Prostate gland (tissue), 2 donors: ENCODE data around the gene ZNF292. TPM values are rescaled to one million over a fixed set of nuclear protein-coding genes. Genes with fewer than 3 reads are reported as not detected.

ENCODE experiments used
- DNase-seq: peaks from one replicate; pipeline ENCODE4 v3.0.0-alpha.2; 2019; ENCODE audit warnings: low spot score
- H3K27ac ChIP-seq, 2 donors: fragments of 200-600 bp; sonication (generic); 2 replicates each; pipeline ENCODE4 v1.5.1; 2017 to 2019
- H3K27me3 ChIP-seq: fragments of 200-600 bp; sonication (generic); replicated peaks from 2 replicates; pipeline ENCODE4 v1.5.1; 2019; ENCODE audit not compliant: insufficient read depth
- H3K36me3 ChIP-seq, 2 donors: fragments of 200-600 bp; sonication (generic); 1 replicate in 1 of 2; 2 replicates in 1 of 2; pipeline versions ENCODE4 v1.5.1 to v1.8.1; 2017 to 2019
- H3K4me1 ChIP-seq: fragments of 200-600 bp; sonication (generic); replicated peaks from 2 replicates; pipeline ENCODE4 v1.5.1; 2019
- H3K4me3 ChIP-seq, 2 donors: fragments of 200-600 bp; sonication (generic); 2 replicates each; pipeline ENCODE4 v1.5.1; 2017 to 2019
- H3K9me3 ChIP-seq: fragments of 200-600 bp; sonication (generic); 2 replicates; pipeline ENCODE4 v1.5.1; 2017
- POLR2A ChIP-seq: fragments of 450-650 bp; IDR thresholded peaks from one replicate; pipeline ENCODE4 v1.6.1; 2016; ENCODE audit warnings: antibody characterized with exemption, mild to moderate bottlenecking
- POLR2AphosphoS5 ChIP-seq: sonication (generic); formaldehyde crosslinking; IDR thresholded peaks from one replicate; pipeline ENCODE4 v1.6.1; 2017; ENCODE audit warnings: antibody characterized with exemption
- WGBS: methylation state at CpG from one replicate; pipeline ENCODE4 v1.1.5; 2018; 5-methylcytosine and 5-hydroxymethylcytosine counted together
- intact Hi-C: fragments of 100-400 bp; cut with DNase I; formaldehyde crosslinking; loops from one replicate; pipeline ENCODE4 v1.14.2; 2022
- total RNA-seq, 2 donors: library from RNA; depleted of rRNA; stranded (reverse); fragments of >200 nt; gene quantifications; one replicate each; pipeline ENCODE4 v1.1.0, GENCODE V29; 2016
- TF ChIP-seq, protein P1 (sequence below), 4 experiments: fragments of 200-600 bp in 2 of 4; fragments of 450-650 bp in 2 of 4; sonication (generic) in 2 of 4; IDR thresholded peaks; 1 replicate in 3 of 4; 2 replicates in 1 of 4; pipeline ENCODE4 v1.5.1; 2016 to 2019; ENCODE audit warnings: antibody characterized with exemption in 4 of 4, mild to moderate bottlenecking in 2 of 4, moderate library complexity in 2 of 4

Gene ZNF292
- total RNA-seq, 2 donors from 2014 or later: 28.0 to 49.0 TPM

DNA sequence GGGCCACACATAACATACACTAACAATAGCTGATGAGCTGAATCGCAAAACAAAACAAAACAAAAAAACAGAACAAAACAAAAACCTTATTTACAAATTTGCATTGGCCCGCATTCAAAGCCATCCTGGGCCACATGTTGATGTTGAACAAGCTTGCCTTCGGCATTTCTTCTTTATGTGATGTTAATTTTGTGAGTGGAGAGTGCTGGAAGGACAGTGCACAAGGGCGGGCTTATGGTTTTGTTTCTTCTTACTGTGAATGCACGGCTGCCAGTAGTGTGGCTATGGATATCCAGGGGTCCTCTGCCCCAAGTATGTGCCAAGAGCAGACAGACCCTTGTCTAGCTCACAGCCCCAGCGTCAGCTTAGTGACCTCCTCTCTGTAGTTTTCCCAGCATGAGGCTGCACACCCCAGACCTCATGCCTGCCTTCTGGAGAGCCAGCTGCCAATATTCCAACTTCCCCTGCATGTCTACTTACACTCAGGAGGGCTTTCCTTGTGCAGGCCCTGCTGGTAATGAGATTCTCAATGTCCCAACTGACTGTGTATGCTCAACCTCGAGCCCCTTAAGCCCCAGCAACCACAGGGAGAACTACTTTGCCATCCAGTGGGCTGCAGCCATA, 24.9 kb downstream of the ZNF292 start:
- Histone ChIP-seq H3K4me3 (no peak overlapping the region), H3K9me3 (no peaks in the 10 kb centered on the region), H3K36me3 (no peaks in the 10 kb centered on the region), H3K27ac (no peak overlapping the region), H3K27me3 (no peaks in the 10 kb centered on the region), H3K4me1 (no peaks in the 10 kb centered on the region)
- WGBS: 85% methylated on average over 7 of the region's 7 CpGs
- intact Hi-C loops: no loop called here
- TF ChIP-seq POLR2AphosphoS5 (no peak), POLR2A (no peak)
- TF ChIP-seq, protein P1, sequence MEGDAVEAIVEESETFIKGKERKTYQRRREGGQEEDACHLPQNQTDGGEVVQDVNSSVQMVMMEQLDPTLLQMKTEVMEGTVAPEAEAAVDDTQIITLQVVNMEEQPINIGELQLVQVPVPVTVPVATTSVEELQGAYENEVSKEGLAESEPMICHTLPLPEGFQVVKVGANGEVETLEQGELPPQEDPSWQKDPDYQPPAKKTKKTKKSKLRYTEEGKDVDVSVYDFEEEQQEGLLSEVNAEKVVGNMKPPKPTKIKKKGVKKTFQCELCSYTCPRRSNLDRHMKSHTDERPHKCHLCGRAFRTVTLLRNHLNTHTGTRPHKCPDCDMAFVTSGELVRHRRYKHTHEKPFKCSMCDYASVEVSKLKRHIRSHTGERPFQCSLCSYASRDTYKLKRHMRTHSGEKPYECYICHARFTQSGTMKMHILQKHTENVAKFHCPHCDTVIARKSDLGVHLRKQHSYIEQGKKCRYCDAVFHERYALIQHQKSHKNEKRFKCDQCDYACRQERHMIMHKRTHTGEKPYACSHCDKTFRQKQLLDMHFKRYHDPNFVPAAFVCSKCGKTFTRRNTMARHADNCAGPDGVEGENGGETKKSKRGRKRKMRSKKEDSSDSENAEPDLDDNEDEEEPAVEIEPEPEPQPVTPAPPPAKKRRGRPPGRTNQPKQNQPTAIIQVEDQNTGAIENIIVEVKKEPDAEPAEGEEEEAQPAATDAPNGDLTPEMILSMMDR (IDR thresholded peaks at IDR 0.05): no peak
- DNase-seq: no peak

GRCh38 chr6:87181903-87182302, 26.5 kb downstream of the ZNF292 start:
- TF ChIP-seq POLR2A (no peak), POLR2AphosphoS5 (no peak)
- TF ChIP-seq, protein P1 (IDR thresholded peaks at IDR 0.05): no peak
- 95% methylated on average over 6 of the region's 6 CpGs for WGBS
- H3K36me3 ChIP-seq: no peaks in the 10 kb centered on the region
- no peaks in the 10 kb centered on the region for H3K27me3 ChIP-seq
- H3K4me3 ChIP-seq: no peak overlapping the region
- DNase-seq: no peak
- H3K4me1 ChIP-seq: no peaks in the 10 kb centered on the region
- intact Hi-C loops: no loop called here
- no peak overlapping the region for H3K27ac ChIP-seq
- H3K9me3 ChIP-seq: no peaks in the 10 kb centered on the region

DNA sequence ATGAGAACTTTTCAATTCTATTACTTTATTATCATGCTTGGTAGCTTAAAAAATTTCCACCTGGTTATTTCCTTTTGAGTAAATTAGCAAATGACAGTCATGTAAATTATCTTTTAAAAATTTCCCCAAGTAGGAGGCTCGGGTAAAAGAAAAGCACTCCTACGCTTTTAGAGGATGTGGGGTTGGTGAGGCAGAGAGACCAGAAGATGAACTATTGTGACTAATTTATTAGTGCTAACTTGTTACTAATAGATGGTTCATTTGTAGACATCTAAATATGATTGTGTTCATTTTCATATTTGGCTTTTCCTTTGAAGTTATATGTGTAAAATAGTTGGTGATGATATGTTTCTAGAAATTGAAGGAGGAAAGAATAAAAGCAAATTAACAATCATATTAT, 27.0 kb downstream of the ZNF292 start:
- TF ChIP-seq POLR2AphosphoS5 (no peak), POLR2A (no peak)
- TF ChIP-seq, protein P1 (IDR thresholded peaks at IDR 0.05): no peak
- Histone ChIP-seq H3K27me3 (no peaks in the 10 kb centered on the region), H3K27ac (no peak overlapping the region), H3K36me3 (no peaks in the 10 kb centered on the region), H3K4me3 (no peak overlapping the region), H3K4me1 (no peaks in the 10 kb centered on the region), H3K9me3 (no peaks in the 10 kb centered on the region)
- WGBS: 81% methylated on average over 2 of the region's 2 CpGs
- DNase-seq: no peak
- intact Hi-C loops: no loop called here

GRCh38 chr6:87182940-87183339, 27.6 kb downstream of the ZNF292 start:
- H3K4me1 ChIP-seq: no peaks in the 10 kb centered on the region
- no peaks in the 10 kb centered on the region for H3K9me3 ChIP-seq
- intact Hi-C loops: no loop called here
- no peak for DNase-seq
- TF ChIP-seq, protein P1 (IDR thresholded peaks at IDR 0.05): no peak
- no peak for TF ChIP-seq POLR2A
- TF ChIP-seq POLR2AphosphoS5: no peak
- H3K27ac ChIP-seq: no peak overlapping the region
- no peaks in the 10 kb centered on the region for H3K27me3 ChIP-seq
- H3K4me3 ChIP-seq: no peak overlapping the region
- no peaks in the 10 kb centered on the region for H3K36me3 ChIP-seq
- WGBS: 92% methylated on average over 1 of the region's 1 CpG

DNA sequence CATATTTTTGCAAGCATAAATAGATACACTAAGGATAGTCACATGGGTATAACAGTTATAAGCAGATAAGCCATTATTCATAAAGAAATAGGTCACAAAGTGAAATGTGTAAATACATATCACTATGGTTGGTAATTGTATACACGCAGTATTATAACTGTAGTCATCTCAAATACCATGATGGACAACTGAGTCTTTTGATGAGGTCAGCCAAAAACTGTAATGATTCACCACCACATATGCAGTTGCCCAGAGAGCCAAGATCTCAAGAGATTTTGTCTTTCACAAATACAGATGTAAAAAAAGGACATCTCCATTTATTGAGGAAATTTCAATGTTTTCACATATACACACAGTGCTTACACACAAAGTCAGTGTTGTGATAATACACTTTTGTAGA, 28.3 kb downstream of the ZNF292 start:
- 95% methylated on average over 1 of the region's 1 CpG for WGBS
- H3K36me3 ChIP-seq: no peaks in the 10 kb centered on the region
- no peaks in the 10 kb centered on the region for H3K4me1 ChIP-seq
- DNase-seq: no peak
- no peaks in the 10 kb centered on the region for H3K27me3 ChIP-seq
- H3K27ac ChIP-seq: no peak overlapping the region
- no peaks in the 10 kb centered on the region for H3K9me3 ChIP-seq
- TF ChIP-seq, protein P1 (IDR thresholded peaks at IDR 0.05): no peak
- no peak for TF ChIP-seq POLR2AphosphoS5
- TF ChIP-seq POLR2A: no peak
- intact Hi-C loops: no loop called here
- no peak overlapping the region for H3K4me3 ChIP-seq
